Activated CD8-positive, alpha-beta T cell treated with anti-CD3 and anti-CD28 coated beads for 36 hours (primary cell): Measurements from ENCODE around the gene LNX1. TPM values are rescaled to one million over a fixed set of nuclear protein-coding genes. Genes with fewer than 3 reads are reported as not detected.

Source experiments
- ATAC-seq: fragments of 200-7000 bp; cut with Tn5 transposase; one replicate; pipeline ENCODE4 v1.10.0; 2021; ENCODE audit warnings: mild to moderate bottlenecking, moderate library complexity
- CTCF ChIA-PET: fragments of 350-600 bp; sonication (Branson Sonifier 250); formaldehyde crosslinking; loops from one replicate; lab custom pipeline; 2021; ENCODE audit warnings: antibody characterized with exemption; lab: Charles Lee
- POLR2A ChIA-PET: fragments of 350-600 bp; sonication (Branson Sonifier 250); formaldehyde crosslinking; loops from one replicate; lab custom pipeline; 2021; ENCODE audit warnings: antibody characterized with exemption; lab: Charles Lee
- DNase-seq: peaks from one replicate; pipeline ENCODE4 v3.0.0-alpha.2; 2020
- H3K27ac Mint-ChIP-seq: one replicate; pipeline ENCODE4 v1.8.0; 2021; ENCODE audit warnings: mild to moderate bottlenecking, mixed read lengths
- H3K27me3 Mint-ChIP-seq: one replicate; pipeline ENCODE4 v1.8.0; 2021; ENCODE audit warnings: mixed read lengths
- H3K36me3 Mint-ChIP-seq: one replicate; pipeline ENCODE4 v1.8.0; 2021; ENCODE audit warnings: low read depth, mixed read lengths
- H3K4me1 Mint-ChIP-seq: one replicate; pipeline ENCODE4 v1.8.0; 2021; ENCODE audit warnings: low read depth, mixed read lengths
- H3K4me3 Mint-ChIP-seq: one replicate; pipeline ENCODE4 v1.8.0; 2021; ENCODE audit warnings: mild to moderate bottlenecking, moderate library complexity, mixed read lengths
- H3K9me3 Mint-ChIP-seq: one replicate; pipeline ENCODE4 v1.8.0; 2021; ENCODE audit warnings: mixed read lengths
- CTCF ChIP-seq: fragments of 200-600 bp; IDR thresholded peaks from one replicate; pipeline ENCODE4 v1.8.0; 2022; ENCODE audit warnings: antibody characterized with exemption, mild to moderate bottlenecking
- intact Hi-C: fragments of 100-400 bp; cut with micrococcal nuclease; formaldehyde crosslinking; loops from one replicate; pipeline ENCODE4 v1.10.0; 2022
- total RNA-seq, 2 experiments: library from RNA; stranded (reverse); gene quantifications; one replicate each; pipeline ENCODE4 v1.2.3, GENCODE V29; 2021

Gene LNX1
- total RNA-seq, 2 experiments from 2014 or later: not detected

GRCh38 chr4:53559021-53559620 lies 32.2 kb downstream of the LNX1 start:
- Mint-ChIP-seq H3K4me1 (peaks cover 3% of the 10 kb centered on the region), H3K27me3 (peaks cover 4% of the 10 kb centered on the region), H3K36me3 (no peaks in the 10 kb centered on the region), H3K9me3 (no peaks in the 10 kb centered on the region), H3K27ac (no peak overlapping the region), H3K4me3 (no peak overlapping the region)
- ATAC-seq (no peak), DNase-seq (no peak)
- intact Hi-C loops: loop anchor here (10.0 kb wide), 1 partner anchor 76 kb away; no protein-coding TSS in a partner anchor
- CTCF ChIA-PET: no interaction called here
- POLR2A ChIA-PET: no interaction called here
- TF ChIP-seq CTCF: no peak

GRCh38 chr4:53558065-53558801 lies 33.1 kb downstream of the LNX1 start:
- H3K27ac Mint-ChIP-seq: no peak overlapping the region
- TF ChIP-seq CTCF: no peak
- no peaks in the 10 kb centered on the region for H3K9me3 Mint-ChIP-seq
- intact Hi-C loops: loop anchor here (10.0 kb wide), 1 partner anchor 77 kb away; no protein-coding TSS in a partner anchor
- H3K27me3 Mint-ChIP-seq: peaks cover 4% of the 10 kb centered on the region
- DNase-seq (no peak), ATAC-seq (no peak)
- H3K4me1 Mint-ChIP-seq: no peaks in the 10 kb centered on the region
- ChIA-PET CTCF (no interaction called here), POLR2A (no interaction called here)
- no peak overlapping the region for H3K4me3 Mint-ChIP-seq
- H3K36me3 Mint-ChIP-seq: no peaks in the 10 kb centered on the region

- H3K27me3 Mint-ChIP-seq: peaks cover 4% of the 10 kb centered on the region
- no peaks in the 10 kb centered on the region for H3K9me3 Mint-ChIP-seq
- no peak overlapping the region for H3K27ac Mint-ChIP-seq
- H3K4me1 Mint-ChIP-seq: no peaks in the 10 kb centered on the region
- ChIA-PET POLR2A (no interaction called here), CTCF (no interaction called here)
- ATAC-seq (no peak), DNase-seq (no peak)
- intact Hi-C loops: loop anchor here (10.0 kb wide), 1 partner anchor 77 kb away; no protein-coding TSS in a partner anchor
- H3K36me3 Mint-ChIP-seq: no peaks in the 10 kb centered on the region
- no peak for TF ChIP-seq CTCF
- no peak overlapping the region for H3K4me3 Mint-ChIP-seq
These were observed 33.6 kb downstream of the LNX1 start for GRCh38 chr4:53557669-53558064.

GRCh38 chr4:53556651-53557050 lies 34.6 kb downstream of the LNX1 start:
- Mint-ChIP-seq H3K36me3 (no peaks in the 10 kb centered on the region), H3K4me1 (no peaks in the 10 kb centered on the region), H3K27me3 (peaks cover 4% of the 10 kb centered on the region), H3K9me3 (no peaks in the 10 kb centered on the region), H3K4me3 (no peak overlapping the region), H3K27ac (no peak overlapping the region)
- TF ChIP-seq CTCF: no peak
- intact Hi-C loops: loop anchor here (10.0 kb wide), 1 partner anchor 78 kb away; no protein-coding TSS in a partner anchor
- CTCF ChIA-PET: no interaction called here
- DNase-seq (no peak), ATAC-seq (no peak)
- POLR2A ChIA-PET: no interaction called here
